ENCODE measurements around the gene ZNF587. TPM values are rescaled to one million over a fixed set of nuclear protein-coding genes. Genes with fewer than 3 reads are reported as not detected.

ZNF587 gene
- total RNA-seq, 2 experiments from 2014 or later: 23.6 to 24.1 TPM

- peaks cover 44% of the 10 kb centered on the region for H3K4me1 Mint-ChIP-seq (ENCODE audit: low read depth)
Measured at GRCh38 chr19:57814505-57815246, 35.0 kb upstream of the ZNF587 start, which contains the start of gene ZNF552. Gene ZNF552, minus strand, starts transcription at chr19:57814913. Its CDS starts 170 bp downstream, at chr19:57814743.

GRCh38 chr19:57815247-57816075 is 34.2 kb upstream of the ZNF587 start:
- DNase-seq: no peak
- peak overlapping the region; percentile 94 for H3K4me3 Mint-ChIP-seq
- intact Hi-C loops (cut with micrococcal nuclease): no loop called here
- no peak for ATAC-seq
- H3K9me3 Mint-ChIP-seq: no peaks in the 10 kb centered on the region
- ChIA-PET CTCF (no interaction called here), POLR2A (interaction anchor here (0.6 to 1.6 kb wide), 5 partner anchors 11 to 143 kb away, joined by 3 to 6 read pairs (median 3); partner anchors contain the start of gene ZNF776)
- peaks cover 32% of the 10 kb centered on the region for H3K36me3 Mint-ChIP-seq (ENCODE audit: low read depth)
- H3K4me1 Mint-ChIP-seq (ENCODE audit: low read depth): peaks cover 44% of the 10 kb centered on the region
- no peaks in the 10 kb centered on the region for H3K27me3 Mint-ChIP-seq
- peak overlapping the region; percentile 90 for H3K27ac Mint-ChIP-seq
- no peak for TF ChIP-seq CTCF (IDR thresholded peaks at IDR 0.05)

More at GRCh38 chr19:57814505-57815246, 35.0 kb upstream of the ZNF587 start, which contains the start of gene ZNF552:
- Mint-ChIP-seq H3K36me3 (ENCODE audit: low read depth) (peaks cover 30% of the 10 kb centered on the region), H3K9me3 (no peaks in the 10 kb centered on the region), H3K27ac (peak within 1 kb of the TSS; percentile 90), H3K27me3 (no peaks in the 10 kb centered on the region), H3K4me3 (peak within 1 kb of the TSS; percentile 94)
- intact Hi-C loops (cut with micrococcal nuclease): no loop called here
- DNase-seq (peak; percentile 86), ATAC-seq (peak; percentile 80)
- no peak for TF ChIP-seq CTCF (IDR thresholded peaks at IDR 0.05)
- CTCF ChIA-PET: no interaction called here
- POLR2A ChIA-PET: interaction anchor here (0.6 to 1.6 kb wide), 5 partner anchors 11 to 144 kb away, joined by 3 to 6 read pairs (median 3); partner anchors contain the start of gene ZNF776

GRCh38 chr19:57816652-57817051 is 33.0 kb upstream of the ZNF587 start:
- ChIA-PET CTCF (no interaction called here), POLR2A (no interaction called here)
- no peak overlapping the region for H3K27ac Mint-ChIP-seq
- H3K9me3 Mint-ChIP-seq: no peaks in the 10 kb centered on the region
- no peak overlapping the region for H3K4me3 Mint-ChIP-seq
- ATAC-seq: no peak
- TF ChIP-seq CTCF (IDR thresholded peaks at IDR 0.05): no peak
- peak; percentile 15 for DNase-seq
- H3K36me3 Mint-ChIP-seq (ENCODE audit: low read depth): peaks cover 35% of the 10 kb centered on the region
- H3K27me3 Mint-ChIP-seq: no peaks in the 10 kb centered on the region
- H3K4me1 Mint-ChIP-seq (ENCODE audit: low read depth): peaks cover 51% of the 10 kb centered on the region
- intact Hi-C loops (cut with micrococcal nuclease): no loop called here

GRCh38 chr19:57817976-57818375 is 31.7 kb upstream of the ZNF587 start:
- Mint-ChIP-seq H3K36me3 (ENCODE audit: low read depth) (peaks cover 38% of the 10 kb centered on the region), H3K4me3 (no peak overlapping the region), H3K4me1 (ENCODE audit: low read depth) (peaks cover 51% of the 10 kb centered on the region), H3K9me3 (no peaks in the 10 kb centered on the region), H3K27ac (no peak overlapping the region), H3K27me3 (no peaks in the 10 kb centered on the region)
- ChIA-PET CTCF (no interaction called here), POLR2A (no interaction called here)
- no peak for TF ChIP-seq CTCF (IDR thresholded peaks at IDR 0.05)
- no peak for ATAC-seq
- intact Hi-C loops (cut with micrococcal nuclease): no loop called here
- no peak for DNase-seq
